Duodenal mucosa (tissue), 2 donors: ENCODE results near the gene DAPK2.

Experiments
- H3K27ac ChIP-seq: one replicate; pipeline ENCODE4 v1.7.0; 2013; ENCODE audit warnings: low read depth, low read length
- H3K27me3 ChIP-seq, 2 donors: one replicate each; pipeline ENCODE4 v1.7.0; 2013; ENCODE audit warnings: low read length in 2 of 2, control low read depth in 1 of 2; ENCODE audit not compliant: insufficient read depth in 2 of 2, control insufficient read depth in 1 of 2
- H3K36me3 ChIP-seq, 2 donors: one replicate each; pipeline ENCODE4 v1.7.0; 2013; ENCODE audit warnings: low read length in 2 of 2, control low read depth in 1 of 2; ENCODE audit not compliant: insufficient read depth in 2 of 2, control insufficient read depth in 1 of 2
- H3K4me1 ChIP-seq, 2 donors: one replicate each; pipeline ENCODE4 v1.7.0; 2013; ENCODE audit warnings: low read length in 2 of 2, control low read depth in 1 of 2; ENCODE audit not compliant: insufficient read depth in 2 of 2, control insufficient read depth in 1 of 2
- H3K4me3 ChIP-seq, 2 donors: one replicate each; pipeline ENCODE4 v1.7.0; 2013; ENCODE audit warnings: low read length in 2 of 2, low read depth in 1 of 2
- H3K9ac ChIP-seq, 2 donors: one replicate each; pipeline ENCODE4 v1.7.0; 2013; ENCODE audit warnings: low read length in 2 of 2, low read depth in 1 of 2
- H3K9me3 ChIP-seq, 2 donors: one replicate each; pipeline ENCODE4 v1.7.0; 2013; ENCODE audit warnings: low read length in 2 of 2, control low read depth in 1 of 2; ENCODE audit not compliant: control insufficient read depth in 1 of 2

The DAPK2 gene

DNA sequence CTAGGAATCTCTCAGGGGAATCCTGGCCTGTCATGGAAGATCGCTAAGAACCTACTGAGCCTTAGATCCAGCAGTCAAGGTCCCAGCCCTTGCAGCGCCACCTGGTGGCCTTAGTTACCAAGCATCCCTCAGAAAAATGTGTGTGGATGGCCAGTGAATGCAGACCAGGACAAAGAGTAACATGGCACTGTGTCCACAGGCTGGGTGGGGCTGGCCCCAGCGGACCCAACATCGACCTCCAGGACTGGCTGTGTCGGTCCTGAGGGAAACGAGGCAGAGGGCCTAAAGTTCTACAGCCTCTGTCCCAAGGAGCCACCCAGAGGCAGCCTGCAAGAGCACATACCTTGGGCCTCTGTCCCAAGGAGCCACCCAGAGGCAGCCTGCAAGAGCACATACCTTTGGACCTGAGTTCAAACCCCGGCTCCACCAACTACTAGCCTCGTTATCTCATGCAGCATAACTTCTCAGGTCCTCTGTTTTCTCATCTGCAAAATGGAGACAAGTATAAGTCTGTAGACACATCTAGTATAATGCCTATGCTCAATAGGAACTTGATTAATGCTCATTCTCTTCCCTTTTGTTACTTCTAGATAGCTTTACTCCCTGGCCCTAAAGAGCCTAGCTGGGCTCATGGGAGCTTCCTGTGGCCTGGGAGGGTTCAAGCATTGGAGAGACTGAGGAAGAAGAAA is 155.1 kb downstream of the DAPK2 start:
- Histone ChIP-seq H3K9ac (no peak overlapping the region), H3K27me3 (no peaks in the 10 kb centered on the region), H3K27ac (no peak overlapping the region), H3K4me3 (no peak overlapping the region), H3K36me3 (no peaks in the 10 kb centered on the region), H3K4me1 (peaks cover 24 to 26% of the 10 kb centered on the region in 2 donors), H3K9me3 (no peaks in the 10 kb centered on the region)

GRCh38 chr15:63890617-63891016 is 155.7 kb downstream of the DAPK2 start:
- Histone ChIP-seq H3K4me3 (no peak overlapping the region), H3K36me3 (no peaks in the 10 kb centered on the region), H3K4me1 (peaks cover 18 to 21% of the 10 kb centered on the region in 2 donors), H3K27me3 (no peaks in the 10 kb centered on the region), H3K9ac (no peak overlapping the region), H3K9me3 (no peaks in the 10 kb centered on the region), H3K27ac (no peak overlapping the region)

DNA sequence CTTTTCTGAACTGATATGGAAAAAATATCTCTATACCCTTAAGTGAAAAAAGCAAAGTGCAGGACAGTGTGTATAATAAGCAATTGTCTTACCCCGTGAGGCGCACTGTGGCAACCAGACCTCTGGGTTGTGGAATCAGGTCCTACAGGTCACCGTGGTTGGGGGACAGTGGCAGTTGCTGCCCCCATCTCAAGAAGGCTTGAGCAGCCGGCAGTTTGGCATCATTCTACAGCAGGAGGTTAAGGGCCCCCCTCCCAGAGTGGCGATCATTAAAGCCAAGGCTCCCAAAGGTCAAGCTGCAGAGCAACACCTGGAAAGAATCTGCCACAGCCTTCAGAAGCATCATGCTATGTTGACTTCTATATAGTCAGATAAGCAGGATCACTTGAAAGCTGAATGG is 156.5 kb downstream of the DAPK2 start:
- Histone ChIP-seq H3K36me3 (no peaks in the 10 kb centered on the region), H3K4me3 (no peak overlapping the region), H3K4me1 (peaks cover 17 to 21% of the 10 kb centered on the region in 2 donors), H3K9ac (no peak overlapping the region), H3K9me3 (no peaks in the 10 kb centered on the region), H3K27ac (no peak overlapping the region), H3K27me3 (no peaks in the 10 kb centered on the region)

DNA sequence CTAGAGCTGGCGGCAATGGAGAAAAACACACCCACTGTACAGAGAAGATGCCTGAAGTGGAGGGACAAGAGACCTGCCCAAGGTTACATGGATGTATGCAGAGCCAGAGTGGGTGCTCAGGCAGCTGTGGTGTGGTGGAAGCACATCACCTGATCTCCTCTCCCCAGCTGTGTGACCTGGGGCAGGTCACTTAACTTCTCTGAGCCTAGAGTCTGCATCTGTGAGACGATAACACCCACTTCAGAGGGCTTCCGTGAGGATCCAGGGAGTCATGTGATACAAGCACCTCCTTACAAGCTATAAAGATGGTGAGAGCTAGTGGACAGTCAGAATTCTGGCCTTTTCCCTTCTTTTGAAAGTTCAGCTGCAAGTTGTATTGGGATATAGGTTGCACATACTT is 157.5 kb downstream of the DAPK2 start:
- Histone ChIP-seq H3K27ac (no peak overlapping the region), H3K9me3 (no peaks in the 10 kb centered on the region), H3K4me3 (no peak overlapping the region), H3K27me3 (no peaks in the 10 kb centered on the region), H3K4me1 (peaks cover 17 to 21% of the 10 kb centered on the region in 2 donors), H3K36me3 (no peaks in the 10 kb centered on the region), H3K9ac (no peak overlapping the region)

- H3K9ac ChIP-seq = no peak overlapping the region
- H3K36me3 ChIP-seq = no peaks in the 10 kb centered on the region
- no peak overlapping the region for H3K4me3 ChIP-seq
- no peak overlapping the region for H3K27ac ChIP-seq
- no peaks in the 10 kb centered on the region for H3K27me3 ChIP-seq
- H3K4me1 ChIP-seq = peaks cover 17 to 21% of the 10 kb centered on the region in 2 donors
- no peaks in the 10 kb centered on the region for H3K9me3 ChIP-seq
Measured at GRCh38 chr15:63888146-63888545, 158.1 kb downstream of the DAPK2 start.

- Histone ChIP-seq H3K9ac (no peak overlapping the region), H3K36me3 (no peaks in the 10 kb centered on the region), H3K9me3 (no peaks in the 10 kb centered on the region), H3K4me3 (no peak overlapping the region), H3K27me3 (no peaks in the 10 kb centered on the region), H3K27ac (no peak overlapping the region), H3K4me1 (peaks cover 16 to 21% of the 10 kb centered on the region in 2 donors)
Measured at GRCh38 chr15:63887630-63888029, 158.7 kb downstream of the DAPK2 start.

GRCh38 chr15:63884953-63885352 is 161.3 kb downstream of the DAPK2 start:
- Histone ChIP-seq H3K4me1 (peaks cover 0 to 6% of the 10 kb centered on the region in 2 donors), H3K36me3 (no peaks in the 10 kb centered on the region), H3K9me3 (no peaks in the 10 kb centered on the region), H3K27ac (no peak overlapping the region), H3K27me3 (no peaks in the 10 kb centered on the region), H3K9ac (no peak overlapping the region), H3K4me3 (no peak overlapping the region)

DNA sequence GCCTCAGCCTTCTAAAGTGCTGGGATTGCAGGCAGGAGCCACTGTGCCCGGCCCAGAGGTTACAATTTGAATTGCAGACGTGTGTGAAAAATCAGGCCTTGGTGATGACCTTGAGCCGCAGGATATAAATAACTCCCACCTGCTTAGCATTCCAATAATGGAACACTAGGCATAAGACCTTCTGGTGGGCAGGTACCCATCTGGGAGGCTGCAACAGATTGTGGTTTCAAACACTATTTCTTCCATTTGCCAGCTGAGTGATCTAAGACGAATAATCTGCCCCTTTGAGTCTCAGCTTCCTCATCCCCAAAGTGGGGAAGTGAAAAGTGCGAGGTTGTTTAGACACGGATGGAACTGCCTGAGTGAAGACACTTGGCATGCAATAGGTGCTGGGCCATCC is 164.9 kb downstream of the DAPK2 start:
- Histone ChIP-seq H3K9ac (no peak overlapping the region), H3K4me1 (no peaks in the 10 kb centered on the region), H3K27ac (no peak overlapping the region), H3K36me3 (no peaks in the 10 kb centered on the region), H3K27me3 (no peaks in the 10 kb centered on the region), H3K4me3 (no peak overlapping the region), H3K9me3 (no peaks in the 10 kb centered on the region)

DNA sequence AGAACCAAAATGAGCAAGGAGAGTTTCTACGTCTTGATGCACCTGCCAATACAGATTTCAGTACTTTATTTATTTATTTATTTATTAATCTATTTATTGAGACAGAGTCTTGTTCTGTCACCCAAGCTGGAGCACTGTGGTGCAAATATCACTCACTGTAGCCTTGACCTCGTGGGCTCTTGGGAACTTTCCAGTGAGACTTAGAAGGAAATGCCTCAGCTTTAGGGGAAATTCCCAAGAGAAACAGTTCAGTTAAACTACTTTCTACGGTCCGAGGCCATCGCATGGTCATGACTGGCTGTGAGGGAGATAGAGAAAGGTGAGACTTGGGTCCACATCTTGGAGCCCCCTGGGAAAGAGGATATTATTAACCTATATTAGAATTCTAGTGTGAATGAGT is 165.5 kb downstream of the DAPK2 start:
- H3K36me3 ChIP-seq = no peaks in the 10 kb centered on the region
- no peaks in the 10 kb centered on the region for H3K4me1 ChIP-seq
- H3K9me3 ChIP-seq = no peaks in the 10 kb centered on the region
- H3K9ac ChIP-seq = no peak overlapping the region
- no peaks in the 10 kb centered on the region for H3K27me3 ChIP-seq
- no peak overlapping the region for H3K4me3 ChIP-seq
- no peak overlapping the region for H3K27ac ChIP-seq

DNA sequence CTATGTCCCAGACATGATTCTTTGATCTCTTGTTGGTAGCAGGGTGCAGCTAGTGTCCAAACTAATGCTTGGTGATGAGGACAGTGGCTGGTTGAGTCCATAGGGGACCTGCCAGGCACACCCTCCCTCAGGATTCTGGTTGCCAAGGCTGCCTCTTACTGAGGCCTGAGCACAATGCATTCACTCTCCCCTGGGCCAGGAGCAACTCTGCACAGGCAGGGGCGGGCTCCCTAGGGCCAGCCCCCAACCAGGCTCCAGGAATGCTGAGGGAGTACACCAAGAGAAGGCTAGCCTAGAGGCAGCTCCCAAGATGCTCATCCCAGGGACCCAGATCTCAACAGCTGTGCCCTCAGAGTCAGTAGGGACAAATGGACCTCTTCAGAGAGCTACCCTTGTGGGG is 166.3 kb downstream of the DAPK2 start:
- Histone ChIP-seq H3K36me3 (no peaks in the 10 kb centered on the region), H3K27ac (no peak overlapping the region), H3K9me3 (no peaks in the 10 kb centered on the region), H3K4me3 (no peak overlapping the region), H3K27me3 (no peaks in the 10 kb centered on the region), H3K4me1 (no peaks in the 10 kb centered on the region), H3K9ac (no peak overlapping the region)

GRCh38 chr15:63879211-63879610 is 167.1 kb downstream of the DAPK2 start:
- no peaks in the 10 kb centered on the region for H3K4me1 ChIP-seq
- no peaks in the 10 kb centered on the region for H3K36me3 ChIP-seq
- H3K27ac ChIP-seq = no peak overlapping the region
- H3K9me3 ChIP-seq = no peaks in the 10 kb centered on the region
- H3K4me3 ChIP-seq = no peak overlapping the region
- no peak overlapping the region for H3K9ac ChIP-seq
- H3K27me3 ChIP-seq = no peaks in the 10 kb centered on the region
